ENCODE data around the gene AGPS.

The AGPS gene

GRCh38 chr2:177587371-177587770 lies 194.8 kb downstream of the AGPS start:
- TF ChIP-seq REST (IDR thresholded peaks at IDR 0.05; ENCODE audit: insufficient replicate concordance, low read depth) (no peak), GABPA (IDR thresholded peaks at IDR 0.05; ENCODE audit: low read depth) (no peak), CTCF (IDR thresholded peaks at IDR 0.05; ENCODE audit: insufficient read depth, low read length) (no peak), SPI1 (IDR thresholded peaks at IDR 0.05; ENCODE audit: borderline replicate concordance, low read depth) (no peak), POLR2AphosphoS5 (IDR thresholded peaks at IDR 0.05; ENCODE audit: low read depth) (no peak)
- Histone ChIP-seq H3K4me3 (replicated peaks; ENCODE audit: insufficient read depth, low read length) (no peak overlapping the region), H3K27ac (replicated peaks) (no peak overlapping the region), H3K27me3 (ENCODE audit: insufficient read depth, poor library complexity, severe bottlenecking) (no peaks in the 10 kb centered on the region)
- DNase-seq (ENCODE audit: low read depth in 1 of 2, low spot score in 1 of 2): no peak

GRCh38 chr2:177588671-177589070 lies 196.1 kb downstream of the AGPS start:
- Histone ChIP-seq H3K27me3 (ENCODE audit: insufficient read depth, poor library complexity, severe bottlenecking) (no peaks in the 10 kb centered on the region), H3K4me3 (replicated peaks; ENCODE audit: insufficient read depth, low read length) (no peak overlapping the region)
- TF ChIP-seq REST (IDR thresholded peaks at IDR 0.05; ENCODE audit: insufficient replicate concordance, low read depth) (no peak), SPI1 (IDR thresholded peaks at IDR 0.05; ENCODE audit: borderline replicate concordance, low read depth) (no peak), POLR2AphosphoS5 (IDR thresholded peaks at IDR 0.05; ENCODE audit: low read depth) (no peak), CTCF (IDR thresholded peaks at IDR 0.05; ENCODE audit: insufficient read depth, low read length) (no peak), GABPA (IDR thresholded peaks at IDR 0.05; ENCODE audit: low read depth) (no peak)

GRCh38 chr2:177589186-177589585 lies 196.6 kb downstream of the AGPS start:
- no peak for TF ChIP-seq CTCF (IDR thresholded peaks at IDR 0.05; ENCODE audit: insufficient read depth, low read length)
- H3K27ac ChIP-seq (replicated peaks): no peak overlapping the region
- H3K4me3 ChIP-seq (replicated peaks; ENCODE audit: insufficient read depth, low read length): no peak overlapping the region
- no peaks in the 10 kb centered on the region for H3K27me3 ChIP-seq (ENCODE audit: insufficient read depth, poor library complexity, severe bottlenecking)
- no peak for DNase-seq (ENCODE audit: low read depth in 1 of 2, low spot score in 1 of 2)

More at GRCh38 chr2:177588671-177589070, 196.1 kb downstream of the AGPS start:
- H3K27ac ChIP-seq (replicated peaks): no peak overlapping the region
- no peak for DNase-seq (ENCODE audit: low read depth in 1 of 2, low spot score in 1 of 2)

DNA sequence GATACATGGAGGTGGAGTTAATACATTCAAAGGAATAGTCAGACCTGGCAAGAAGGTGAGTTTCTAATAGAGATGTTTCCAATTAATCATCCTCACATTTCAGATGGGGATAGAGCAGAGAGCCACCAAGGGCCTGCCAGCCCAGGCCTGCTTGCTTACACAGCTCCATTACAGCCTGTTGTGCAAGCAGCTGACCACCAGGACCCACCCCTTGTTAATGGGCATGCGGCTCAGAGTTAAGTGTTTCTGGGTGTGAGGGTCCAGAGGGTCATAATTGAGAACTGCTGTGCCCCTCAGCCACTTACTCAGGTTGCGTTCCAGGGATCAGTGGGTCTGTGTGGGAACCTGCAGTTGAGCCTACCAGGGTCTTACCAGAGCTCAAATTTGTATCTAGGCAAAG lies 199.8 kb downstream of the AGPS start:
- H3K27ac ChIP-seq (replicated peaks): no peak overlapping the region
- no peak overlapping the region for H3K4me3 ChIP-seq (replicated peaks; ENCODE audit: insufficient read depth, low read length)
- no peak for DNase-seq (ENCODE audit: low read depth in 1 of 2, low spot score in 1 of 2)
- H3K27me3 ChIP-seq (ENCODE audit: insufficient read depth, poor library complexity, severe bottlenecking): no peaks in the 10 kb centered on the region
- no peak for TF ChIP-seq SPI1 (IDR thresholded peaks at IDR 0.05; ENCODE audit: borderline replicate concordance, low read depth)
- TF ChIP-seq CTCF (IDR thresholded peaks at IDR 0.05; ENCODE audit: insufficient read depth, low read length): no peak
- TF ChIP-seq GABPA (IDR thresholded peaks at IDR 0.05; ENCODE audit: low read depth): no peak
- no peak for TF ChIP-seq REST (IDR thresholded peaks at IDR 0.05; ENCODE audit: insufficient replicate concordance, low read depth)
- no peak for TF ChIP-seq POLR2AphosphoS5 (IDR thresholded peaks at IDR 0.05; ENCODE audit: low read depth)
